GM12892 (cell line): ENCODE measurements around the gene BCKDK.

ENCODE experiments used
- POLR2A ChIP-seq: IDR thresholded peaks from 2 replicates; pipeline ENCODE4 v1.6.1; 2011; ENCODE audit warnings: low read depth, low read length, control low read depth
- POLR2AphosphoS5 ChIP-seq: IDR thresholded peaks from 2 replicates; pipeline ENCODE4 v1.6.1; 2011; ENCODE audit warnings: low read depth, low read length, control low read depth

DNA sequence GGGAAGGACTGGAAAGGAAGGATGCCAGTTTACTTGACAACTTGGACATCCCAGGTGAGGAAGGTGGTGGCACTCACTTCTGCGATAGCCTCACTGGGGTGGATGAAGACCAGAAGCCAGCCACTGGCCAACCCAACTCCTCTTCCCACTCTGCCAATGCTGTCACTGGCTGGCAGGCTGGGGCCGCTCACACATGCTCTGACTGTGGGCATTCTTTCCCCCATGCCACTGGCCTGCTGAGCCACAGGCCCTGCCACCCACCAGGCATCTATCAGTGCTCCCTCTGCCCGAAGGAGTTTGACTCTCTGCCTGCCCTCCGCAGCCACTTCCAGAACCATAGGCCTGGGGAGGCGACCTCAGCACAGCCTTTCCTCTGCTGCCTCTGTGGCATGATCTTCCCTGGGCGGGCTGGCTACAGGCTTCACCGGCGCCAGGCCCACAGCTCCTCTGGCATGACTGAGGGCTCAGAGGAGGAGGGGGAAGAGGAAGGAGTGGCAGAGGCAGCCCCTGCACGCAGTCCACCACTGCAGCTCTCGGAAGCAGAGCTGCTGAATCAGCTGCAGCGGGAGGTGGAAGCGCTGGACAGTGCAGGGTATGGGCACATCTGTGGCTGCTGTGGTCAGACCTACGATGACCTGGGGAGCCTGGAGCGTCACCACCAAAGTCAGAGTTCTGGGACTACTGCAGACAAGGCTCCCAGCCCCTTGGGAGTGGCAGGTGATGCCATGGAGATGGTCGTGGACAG, 29.4 kb upstream of the BCKDK start:
- no peak for TF ChIP-seq POLR2A
- TF ChIP-seq POLR2AphosphoS5, result no peak
